Choroid plexus epithelial cell (primary cell): ENCODE results near the gene MYG1.

Source experiments
- DNase-seq: peaks from one replicate; pipeline ENCODE4 v3.0.0-alpha.2; 2010; ENCODE audit warnings: low read depth
- H3K4me3 ChIP-seq: 2 replicates; pipeline ENCODE4 v1.5.1; 2011; ENCODE audit warnings: low read depth, mild to moderate bottlenecking, control low read depth, low read length, moderate library complexity
- TF ChIP-seq, protein P1 (sequence below): conservative IDR thresholded peaks from 2 replicates; pipeline ENCODE4 v1.5.1; 2011; ENCODE audit warnings: low read depth, mild to moderate bottlenecking, control low read depth, inconsistent platforms, low read length, moderate library complexity

Gene MYG1

DNA sequence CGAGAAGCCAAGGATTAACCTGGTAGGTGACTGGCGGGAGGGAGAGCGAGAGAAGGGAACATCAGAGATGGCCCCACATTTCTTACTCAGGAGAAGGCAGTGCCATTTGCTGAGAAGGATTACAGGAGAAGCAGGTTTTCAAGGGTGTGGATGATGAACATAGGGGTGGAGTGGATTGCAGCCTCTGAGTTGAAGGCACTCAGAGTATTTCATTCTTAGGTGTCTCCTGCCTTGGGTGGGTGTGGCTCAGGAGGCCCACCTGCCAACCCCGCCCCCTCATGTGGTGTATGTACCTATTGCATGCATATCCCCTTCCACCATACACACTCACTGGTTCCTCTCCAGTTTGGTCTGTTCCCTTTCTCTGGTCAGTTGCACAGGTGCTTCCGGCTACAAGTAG, 25.1 kb upstream of the MYG1 start:
- H3K4me3 ChIP-seq: no peak overlapping the region
- DNase-seq: no peak
- TF ChIP-seq, protein P1, sequence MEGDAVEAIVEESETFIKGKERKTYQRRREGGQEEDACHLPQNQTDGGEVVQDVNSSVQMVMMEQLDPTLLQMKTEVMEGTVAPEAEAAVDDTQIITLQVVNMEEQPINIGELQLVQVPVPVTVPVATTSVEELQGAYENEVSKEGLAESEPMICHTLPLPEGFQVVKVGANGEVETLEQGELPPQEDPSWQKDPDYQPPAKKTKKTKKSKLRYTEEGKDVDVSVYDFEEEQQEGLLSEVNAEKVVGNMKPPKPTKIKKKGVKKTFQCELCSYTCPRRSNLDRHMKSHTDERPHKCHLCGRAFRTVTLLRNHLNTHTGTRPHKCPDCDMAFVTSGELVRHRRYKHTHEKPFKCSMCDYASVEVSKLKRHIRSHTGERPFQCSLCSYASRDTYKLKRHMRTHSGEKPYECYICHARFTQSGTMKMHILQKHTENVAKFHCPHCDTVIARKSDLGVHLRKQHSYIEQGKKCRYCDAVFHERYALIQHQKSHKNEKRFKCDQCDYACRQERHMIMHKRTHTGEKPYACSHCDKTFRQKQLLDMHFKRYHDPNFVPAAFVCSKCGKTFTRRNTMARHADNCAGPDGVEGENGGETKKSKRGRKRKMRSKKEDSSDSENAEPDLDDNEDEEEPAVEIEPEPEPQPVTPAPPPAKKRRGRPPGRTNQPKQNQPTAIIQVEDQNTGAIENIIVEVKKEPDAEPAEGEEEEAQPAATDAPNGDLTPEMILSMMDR: no peak

DNA sequence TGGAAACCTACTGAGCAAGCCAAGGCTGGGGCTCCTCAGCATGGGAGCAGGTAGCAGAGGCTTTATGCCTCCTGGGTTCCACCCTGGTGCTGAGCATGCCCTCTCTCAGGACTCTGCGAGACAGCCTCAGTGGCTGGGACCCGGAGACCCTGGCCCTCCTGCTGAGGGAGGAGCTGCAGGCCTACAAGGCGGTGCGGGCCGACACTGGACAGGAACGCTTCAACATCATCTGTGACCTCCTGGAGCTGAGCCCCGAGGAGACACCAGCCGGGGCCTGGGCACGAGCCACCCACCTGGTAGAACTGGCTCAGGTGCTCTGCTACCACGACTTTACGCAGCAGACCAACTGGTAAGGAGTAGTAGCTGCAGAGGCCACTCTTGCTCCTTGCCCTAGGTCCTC, 23.0 kb upstream of the MYG1 start:
- H3K4me3 ChIP-seq: no peak overlapping the region
- TF ChIP-seq, protein P1: no peak
- DNase-seq: no peak

DNA sequence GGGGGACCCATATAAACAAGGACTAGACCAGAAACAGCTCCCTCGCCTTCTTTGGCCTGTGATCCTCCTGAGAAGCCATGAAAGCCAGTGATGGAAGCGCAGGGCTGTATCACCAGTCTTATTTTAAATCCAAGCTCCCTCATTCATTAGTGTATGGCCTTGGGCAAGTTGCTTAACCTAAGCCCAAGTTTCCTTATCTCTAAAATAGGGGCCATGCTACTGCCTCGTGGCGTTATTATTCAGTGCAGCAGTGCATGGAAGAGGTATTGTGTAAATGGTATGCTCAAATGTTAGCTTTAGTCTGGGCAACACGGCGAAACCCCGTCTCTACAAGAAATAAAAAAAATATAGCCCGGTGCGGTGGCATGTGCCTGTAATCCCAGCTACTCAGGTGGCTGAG, 21.5 kb upstream of the MYG1 start:
- H3K4me3 ChIP-seq: no peak overlapping the region
- TF ChIP-seq, protein P1: no peak

DNA sequence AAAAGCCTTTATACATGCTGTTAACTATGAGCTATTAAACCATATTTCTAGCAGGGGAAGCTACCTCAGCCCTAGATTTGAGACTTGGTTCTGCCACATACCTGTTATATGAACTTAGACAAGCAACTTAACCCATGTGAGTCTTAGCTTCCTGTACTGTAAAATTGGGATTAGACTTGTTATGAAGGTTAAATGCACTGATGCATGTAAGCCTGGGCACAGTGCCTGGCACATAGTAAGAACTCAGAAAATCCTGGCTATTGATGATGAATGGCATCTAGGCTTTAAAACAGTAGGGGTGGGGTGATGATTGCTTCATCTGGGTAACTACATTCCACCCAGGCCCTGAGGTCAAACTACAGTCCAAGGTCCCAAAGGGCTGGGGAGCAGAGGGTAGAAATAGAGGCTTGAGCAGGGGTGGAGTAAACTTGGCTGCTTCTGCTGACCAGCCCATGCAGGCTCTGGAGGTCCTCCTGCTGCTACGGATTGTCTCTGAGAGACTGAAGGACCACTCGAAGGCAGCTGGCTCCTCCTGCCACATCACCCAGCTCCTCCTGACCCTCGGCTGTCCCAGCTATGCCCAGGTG, 20.1 kb upstream of the MYG1 start:
- TF ChIP-seq, protein P1: no peak
- no peak overlapping the region for H3K4me3 ChIP-seq
- no peak for DNase-seq

More for the DNA sequence above, 21.5 kb upstream of the MYG1 start:
- DNase-seq: no peak

DNA sequence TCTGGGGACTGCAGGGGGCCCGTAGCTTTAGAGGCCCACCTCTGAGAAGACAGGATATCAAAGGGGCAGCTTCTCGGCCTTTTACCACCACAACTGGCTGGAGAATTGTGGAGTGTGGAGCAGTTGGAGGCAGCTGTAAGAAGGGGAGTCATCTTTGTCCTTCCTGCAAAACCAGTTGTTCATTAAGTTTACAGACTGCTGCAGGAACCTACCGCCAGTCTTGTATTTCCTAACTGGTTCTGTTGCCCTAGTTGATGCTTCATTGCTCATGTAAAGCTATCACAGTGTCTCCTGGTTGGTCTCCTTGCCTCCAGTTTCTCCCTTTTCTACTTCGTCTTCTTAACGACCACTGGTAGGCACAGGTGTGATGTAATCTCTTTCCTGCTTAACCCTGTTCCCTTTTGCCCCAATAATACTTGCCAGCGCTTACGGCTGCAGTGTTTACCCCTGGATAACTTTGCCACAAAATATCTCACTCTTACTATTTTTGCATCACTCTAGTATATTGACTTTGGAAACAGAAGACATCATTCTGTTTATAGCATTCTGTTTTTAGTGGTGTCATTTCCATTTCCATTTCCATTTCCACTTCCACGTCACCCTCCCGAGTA, 19.5 kb upstream of the MYG1 start:
- no peak for DNase-seq
- H3K4me3 ChIP-seq: no peak overlapping the region
- TF ChIP-seq, protein P1: no peak

DNA sequence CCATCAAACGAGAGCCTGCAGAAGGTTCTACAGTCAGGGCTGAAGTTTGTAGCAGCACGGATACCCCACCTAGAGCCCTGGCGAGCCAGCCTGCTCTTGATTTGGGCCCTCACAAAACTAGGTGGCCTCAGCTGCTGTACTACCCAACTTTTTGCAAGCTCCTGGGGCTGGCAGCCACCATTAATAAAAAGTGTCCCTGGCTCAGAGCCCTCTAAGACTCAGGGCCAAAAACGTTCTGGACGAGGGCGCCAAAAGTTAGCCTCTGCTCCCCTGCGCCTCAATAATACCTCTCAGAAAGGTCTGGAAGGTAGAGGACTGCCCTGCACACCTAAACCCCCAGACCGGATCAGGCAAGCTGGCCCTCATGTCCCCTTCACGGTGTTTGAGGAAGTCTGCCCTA, 13.0 kb upstream of the MYG1 start:
- no peak for DNase-seq
- H3K4me3 ChIP-seq: no peak overlapping the region
- TF ChIP-seq, protein P1: no peak

DNA sequence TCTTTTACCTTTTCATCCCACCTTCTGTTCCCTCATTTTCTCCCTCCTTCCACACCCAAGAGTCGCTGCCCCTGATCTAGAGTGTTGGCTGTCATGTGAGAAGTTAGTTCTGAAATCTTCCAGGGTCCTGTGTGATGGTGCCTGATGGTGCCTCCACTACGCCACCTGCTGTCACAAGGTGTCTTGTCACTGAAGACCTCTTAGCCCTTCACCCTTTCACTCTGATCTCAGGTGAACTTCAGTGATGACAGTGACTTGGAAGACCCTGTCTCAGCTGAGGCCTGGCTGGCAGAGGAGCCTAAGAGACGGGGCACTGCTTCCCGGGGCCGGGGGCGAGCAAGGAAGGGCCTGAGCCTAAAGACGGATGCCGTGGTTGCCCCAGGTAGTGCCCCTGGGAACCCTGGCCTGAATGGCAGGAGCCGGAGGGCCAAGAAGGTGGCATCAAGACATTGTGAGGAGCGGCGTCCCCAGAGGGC, 11.7 kb upstream of the MYG1 start:
- TF ChIP-seq, protein P1: peak; percentile 75
- no peak overlapping the region for H3K4me3 ChIP-seq
- DNase-seq: peak; percentile 73
